ENCODE data around the gene PREP.

Gene PREP

DNA sequence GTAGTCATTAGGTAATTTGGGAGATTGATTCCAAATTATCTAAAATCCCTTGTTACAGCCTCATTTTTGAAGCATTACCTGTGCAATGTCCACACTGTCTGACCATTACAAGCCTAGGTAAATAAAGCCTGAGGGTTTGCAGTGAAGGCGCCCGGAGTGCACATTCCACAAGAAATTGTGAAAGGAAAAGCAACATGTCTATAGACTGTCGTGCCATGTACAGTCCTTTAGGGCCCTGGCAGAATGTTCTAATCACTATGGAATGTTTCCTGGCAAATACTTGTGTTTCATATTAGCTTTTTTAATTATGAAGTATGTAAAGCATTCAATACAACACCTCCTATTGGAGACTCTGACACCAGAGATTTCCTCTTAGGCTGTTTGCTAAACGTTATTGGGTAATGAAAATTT, 28.9 kb downstream of the PREP start:
- TF ChIP-seq, protein P1, sequence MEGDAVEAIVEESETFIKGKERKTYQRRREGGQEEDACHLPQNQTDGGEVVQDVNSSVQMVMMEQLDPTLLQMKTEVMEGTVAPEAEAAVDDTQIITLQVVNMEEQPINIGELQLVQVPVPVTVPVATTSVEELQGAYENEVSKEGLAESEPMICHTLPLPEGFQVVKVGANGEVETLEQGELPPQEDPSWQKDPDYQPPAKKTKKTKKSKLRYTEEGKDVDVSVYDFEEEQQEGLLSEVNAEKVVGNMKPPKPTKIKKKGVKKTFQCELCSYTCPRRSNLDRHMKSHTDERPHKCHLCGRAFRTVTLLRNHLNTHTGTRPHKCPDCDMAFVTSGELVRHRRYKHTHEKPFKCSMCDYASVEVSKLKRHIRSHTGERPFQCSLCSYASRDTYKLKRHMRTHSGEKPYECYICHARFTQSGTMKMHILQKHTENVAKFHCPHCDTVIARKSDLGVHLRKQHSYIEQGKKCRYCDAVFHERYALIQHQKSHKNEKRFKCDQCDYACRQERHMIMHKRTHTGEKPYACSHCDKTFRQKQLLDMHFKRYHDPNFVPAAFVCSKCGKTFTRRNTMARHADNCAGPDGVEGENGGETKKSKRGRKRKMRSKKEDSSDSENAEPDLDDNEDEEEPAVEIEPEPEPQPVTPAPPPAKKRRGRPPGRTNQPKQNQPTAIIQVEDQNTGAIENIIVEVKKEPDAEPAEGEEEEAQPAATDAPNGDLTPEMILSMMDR (IDR thresholded peaks at IDR 0.05; ENCODE audit: extremely low read depth, missing control alignments), result no peak
- DNase-seq (ENCODE audit: low spot score), result no peak

DNA sequence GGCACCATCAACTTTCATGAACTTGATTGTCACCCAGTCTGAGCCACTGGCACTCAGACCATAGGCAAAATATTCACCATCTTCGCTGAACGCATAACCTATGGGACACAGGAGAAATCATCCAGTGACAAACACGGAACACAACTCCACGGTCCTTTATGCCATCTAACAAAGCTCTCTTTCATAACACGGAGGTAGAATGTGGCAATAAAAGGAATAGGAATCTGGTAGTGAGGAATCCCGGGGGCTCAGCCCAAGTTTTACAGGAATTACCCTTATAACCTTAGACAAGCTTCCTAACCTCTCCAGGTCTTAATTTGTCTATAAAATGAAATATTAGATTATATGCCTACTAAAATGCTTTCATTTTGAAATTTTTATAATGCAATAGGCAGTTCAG, 29.4 kb downstream of the PREP start:
- TF ChIP-seq, protein P1 (IDR thresholded peaks at IDR 0.05; ENCODE audit: extremely low read depth, missing control alignments), result no peak
- DNase-seq (ENCODE audit: low spot score), result no peak

DNA sequence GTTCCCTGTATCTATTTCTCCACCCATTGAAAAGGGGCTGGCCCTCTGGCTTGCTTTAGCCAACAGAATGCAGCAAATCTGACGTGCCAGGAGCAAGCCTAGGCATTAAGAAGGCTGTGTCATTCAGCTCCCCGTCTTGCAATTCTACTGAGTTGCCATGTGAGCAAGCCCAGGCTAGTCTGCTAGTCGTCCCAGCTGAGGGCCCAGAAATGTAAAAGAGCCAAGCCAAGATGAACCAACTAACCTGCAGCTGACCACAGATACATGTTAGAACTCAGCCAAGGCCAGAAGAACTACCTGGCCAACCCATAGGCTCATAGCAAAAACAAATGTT, 30.1 kb downstream of the PREP start:
- TF ChIP-seq, protein P1 (IDR thresholded peaks at IDR 0.05; ENCODE audit: extremely low read depth, missing control alignments), result no peak
- no peak for DNase-seq (ENCODE audit: low spot score)

DNA sequence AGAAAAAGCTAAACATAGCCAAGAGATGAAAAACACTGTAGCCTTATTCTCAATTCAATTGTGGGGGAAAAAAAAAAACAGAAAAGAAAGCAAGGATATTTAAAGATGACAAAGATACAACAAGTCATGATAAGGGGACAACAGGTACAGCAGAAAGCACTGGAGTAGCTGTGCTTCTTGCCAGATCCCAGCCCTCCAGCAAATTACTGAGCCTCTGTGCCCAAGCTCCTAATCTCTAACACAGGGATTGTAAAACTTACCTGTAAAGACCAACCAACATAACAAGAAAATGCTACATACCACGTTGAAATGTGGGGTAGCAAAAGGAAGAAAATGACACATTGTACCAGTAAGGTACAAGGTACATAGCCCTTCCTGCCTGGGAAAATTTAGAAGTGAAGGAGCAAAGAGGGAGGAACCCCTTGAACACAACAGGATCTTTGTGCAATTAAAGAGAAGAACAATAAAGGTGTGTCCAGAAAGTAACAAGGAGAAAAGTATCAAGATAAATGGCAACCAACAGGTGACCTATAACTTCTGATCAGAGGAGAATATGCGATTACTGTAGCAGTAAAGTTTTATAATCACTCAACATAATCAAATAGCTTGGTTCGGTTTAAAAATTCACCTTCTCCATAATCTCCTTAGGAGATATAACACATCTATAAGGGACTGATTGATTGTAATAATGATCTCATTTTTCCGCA, 30.6 kb downstream of the PREP start:
- DNase-seq (ENCODE audit: low spot score), result no peak
- TF ChIP-seq, protein P1 (IDR thresholded peaks at IDR 0.05; ENCODE audit: extremely low read depth, missing control alignments), result no peak

DNA sequence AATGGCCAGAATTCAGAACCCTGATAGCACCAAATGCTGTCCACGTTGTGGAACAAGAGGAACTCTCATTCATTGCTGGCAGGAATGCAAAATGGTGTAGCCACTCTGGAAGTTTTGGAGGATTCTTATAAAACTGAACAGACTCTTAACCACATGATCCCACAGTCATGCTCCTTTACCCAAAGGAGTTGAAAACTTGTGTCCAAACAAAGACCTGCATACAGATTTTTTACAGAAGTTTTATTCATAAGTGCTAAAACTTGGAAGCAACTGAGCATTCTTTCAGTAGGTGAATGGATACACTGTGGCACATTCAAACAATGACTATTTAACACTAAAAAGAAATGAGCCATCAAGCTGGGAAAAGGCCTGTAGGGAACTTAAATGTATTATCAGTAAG, 32.5 kb downstream of the PREP start:
- no peak for DNase-seq (ENCODE audit: low spot score)
- TF ChIP-seq, protein P1 (IDR thresholded peaks at IDR 0.05; ENCODE audit: extremely low read depth, missing control alignments), result no peak

DNA sequence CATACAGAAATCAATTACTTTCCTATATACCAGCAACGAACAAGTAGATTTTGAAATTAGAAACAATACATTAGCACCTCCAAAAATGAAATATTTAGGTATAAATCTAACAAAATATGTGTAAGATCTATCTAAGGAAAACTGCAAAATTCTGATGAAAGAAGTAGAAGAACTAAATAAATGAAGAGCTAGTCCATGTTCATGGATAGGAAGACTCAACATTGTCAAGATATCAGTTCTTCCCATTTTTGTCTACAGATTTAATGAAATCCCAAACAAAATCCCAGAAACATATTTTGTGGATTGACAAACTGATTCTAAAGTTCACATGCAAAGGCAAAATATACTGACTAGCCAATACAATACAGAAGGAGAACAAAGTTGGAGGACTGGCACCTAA, 33.7 kb downstream of the PREP start:
- DNase-seq (ENCODE audit: low spot score), result no peak
- TF ChIP-seq, protein P1 (IDR thresholded peaks at IDR 0.05; ENCODE audit: extremely low read depth, missing control alignments), result no peak

DNA sequence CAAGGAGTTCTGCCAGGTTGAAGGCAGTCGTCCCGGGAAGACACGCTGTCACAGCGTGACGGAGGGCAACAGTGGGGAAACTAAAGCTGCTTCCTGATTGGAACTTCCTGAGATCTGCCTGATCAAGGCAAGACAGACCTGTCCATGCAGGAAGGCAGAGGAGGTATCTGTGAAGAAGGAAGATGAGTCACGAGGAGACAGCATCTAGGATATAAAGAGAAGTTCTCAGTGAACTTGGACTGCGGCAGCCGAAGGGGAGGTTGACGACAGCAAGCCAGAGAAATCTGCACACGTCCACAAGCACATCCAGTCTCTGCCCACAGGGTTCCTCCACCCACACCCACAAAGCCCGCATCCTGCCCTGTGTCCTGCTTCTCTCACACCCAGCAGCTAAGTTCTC, 38.6 kb downstream of the PREP start:
- no peak for DNase-seq (ENCODE audit: low spot score)

More for the DNA sequence above, 38.6 kb downstream of the PREP start:
- TF ChIP-seq, protein P1 (IDR thresholded peaks at IDR 0.05; ENCODE audit: extremely low read depth, missing control alignments), result no peak

All from GM20000 (cell line).